Stimulated activated naive CD4-positive, alpha-beta T cell (primary cell): ENCODE results near the gene CTSA.
"Not testable (repeated sequence)": the region's sequence is repeated elsewhere in the genome, so short reads cannot be mapped to it uniquely, and the experiment has no call there.

Experiments used
- DNase-seq, 6 experiments: peaks; one replicate each; lab custom pipeline; 2025; lab: John Stamatoyannopoulos, UW

The CTSA gene

GRCh38 chr20:45866454-45866853, 24.7 kb upstream of the CTSA start:
- DNase-seq = no peak

- no peak for DNase-seq
Measured at GRCh38 chr20:45867136-45867818, 23.9 kb upstream of the CTSA start.

GRCh38 chr20:45867819-45868176, 23.3 kb upstream of the CTSA start:
- no peak for DNase-seq

- no peak for DNase-seq
Measured at GRCh38 chr20:45872626-45873025, 18.5 kb upstream of the CTSA start.

- no peak for DNase-seq
Measured at GRCh38 chr20:45873409-45874103, 17.6 kb upstream of the CTSA start.

- not testable (repeated sequence) for DNase-seq
Measured at GRCh38 chr20:45874104-45874481, 17.0 kb upstream of the CTSA start.

GRCh38 chr20:45874576-45874975, 16.6 kb upstream of the CTSA start:
- DNase-seq = no peak

- no peak for DNase-seq
Measured at GRCh38 chr20:45878076-45878761, 12.9 kb upstream of the CTSA start.

GRCh38 chr20:45880988-45881788, 9.9 kb upstream of the CTSA start, which contains the start of gene ZSWIM1:
ZSWIM1 (plus strand) TSS chr20:45881227; CDS start chr20:45882593, 1,366 bp downstream.
- DNase-seq = peak; percentile 96 to 99 (median 97)

GRCh38 chr20:45882469-45883099, 8.6 kb upstream of the CTSA start:
- DNase-seq = no peak

- DNase-seq = no peak
Measured at GRCh38 chr20:45883100-45883469, 8.1 kb upstream of the CTSA start.

GRCh38 chr20:45886590-45887345, 4.4 kb upstream of the CTSA start:
- DNase-seq = no peak

GRCh38 chr20:45887346-45887715, 3.8 kb upstream of the CTSA start, which contains the start of gene SPATA25:
SPATA25 (minus strand) TSS chr20:45887622; CDS start chr20:45887590, 32 bp downstream.
- no peak for DNase-seq

GRCh38 chr20:45888681-45889080, 2.5 kb upstream of the CTSA start:
- DNase-seq = no peak

- peak in 5 of 6 experiments; percentile 20 to 54 (median 38) for DNase-seq
Measured at GRCh38 chr20:45890077-45890984, 804 bp upstream of the CTSA start.

- no peak for DNase-seq
Measured at GRCh38 chr20:45892049-45892825, 1.1 kb downstream of the CTSA start.

- DNase-seq = no peak
Measured at GRCh38 chr20:45892828-45893500, 1.8 kb downstream of the CTSA start.

- DNase-seq = no peak
Measured at GRCh38 chr20:45893831-45894230, 2.7 kb downstream of the CTSA start.

- no peak for DNase-seq
Measured at GRCh38 chr20:45894797-45895196, 3.7 kb downstream of the CTSA start.
